ENCODE data around the gene MYO15A.

DNA sequence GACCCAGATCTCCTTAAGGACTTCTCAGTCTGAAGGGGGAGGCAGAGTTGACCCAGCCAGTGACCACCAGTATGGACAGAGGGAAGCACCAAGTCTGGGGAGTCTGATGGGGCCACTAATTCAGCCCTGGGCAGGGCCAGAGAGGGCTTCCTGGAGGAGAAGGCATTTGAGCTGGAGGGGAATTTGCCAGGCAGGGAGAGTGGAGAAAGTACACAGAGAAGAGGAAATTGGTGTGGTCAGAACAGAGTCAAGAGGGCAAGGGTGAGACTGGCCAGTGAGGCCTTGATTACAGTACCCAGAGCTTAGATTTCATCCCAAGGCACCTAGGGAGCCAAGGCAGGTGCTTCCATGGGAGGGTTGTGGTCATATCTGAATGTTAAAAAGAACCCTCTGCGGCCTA is 36.3 kb downstream of the MYO15A start:
- TF ChIP-seq, protein P1, sequence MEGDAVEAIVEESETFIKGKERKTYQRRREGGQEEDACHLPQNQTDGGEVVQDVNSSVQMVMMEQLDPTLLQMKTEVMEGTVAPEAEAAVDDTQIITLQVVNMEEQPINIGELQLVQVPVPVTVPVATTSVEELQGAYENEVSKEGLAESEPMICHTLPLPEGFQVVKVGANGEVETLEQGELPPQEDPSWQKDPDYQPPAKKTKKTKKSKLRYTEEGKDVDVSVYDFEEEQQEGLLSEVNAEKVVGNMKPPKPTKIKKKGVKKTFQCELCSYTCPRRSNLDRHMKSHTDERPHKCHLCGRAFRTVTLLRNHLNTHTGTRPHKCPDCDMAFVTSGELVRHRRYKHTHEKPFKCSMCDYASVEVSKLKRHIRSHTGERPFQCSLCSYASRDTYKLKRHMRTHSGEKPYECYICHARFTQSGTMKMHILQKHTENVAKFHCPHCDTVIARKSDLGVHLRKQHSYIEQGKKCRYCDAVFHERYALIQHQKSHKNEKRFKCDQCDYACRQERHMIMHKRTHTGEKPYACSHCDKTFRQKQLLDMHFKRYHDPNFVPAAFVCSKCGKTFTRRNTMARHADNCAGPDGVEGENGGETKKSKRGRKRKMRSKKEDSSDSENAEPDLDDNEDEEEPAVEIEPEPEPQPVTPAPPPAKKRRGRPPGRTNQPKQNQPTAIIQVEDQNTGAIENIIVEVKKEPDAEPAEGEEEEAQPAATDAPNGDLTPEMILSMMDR (IDR thresholded peaks at IDR 0.05): no peak
- TF ChIP-seq ZFX (IDR thresholded peaks at IDR 0.05; ENCODE audit: borderline replicate concordance): no peak

Measured in 22Rv1 (cell line).